GM23338 (cell line): ENCODE measurements around the gene ARHGAP27. TPM values are rescaled to one million over a fixed set of nuclear protein-coding genes. Genes with fewer than 3 reads are reported as not detected.
A peak's percentile ranks its signal among the peaks of the same experiment; 100 is the strongest.

Source experiments
- ATAC-seq: fragments of 200-7000 bp; cut with Tn5 transposase; 3 replicates; pipeline ENCODE4 v1.9.1; 2020
- DNase-seq: peaks from one replicate; pipeline ENCODE4 v3.0.0-alpha.2; 2015; ENCODE audit warnings: low spot score
- H2AFZ ChIP-seq: fragments of 200-600 bp; sonication (generic); 2 replicates; pipeline ENCODE4 v1.8.0; 2016; ENCODE audit warnings: antibody characterized with exemption, mild to moderate bottlenecking, moderate library complexity
- H3F3A ChIP-seq: fragments of 200-600 bp; sonication (generic); replicated peaks from 2 replicates; pipeline ENCODE4 v1.8.0; 2017; ENCODE audit warnings: antibody characterized with exemption, mixed run types, low read depth
- H3K27ac ChIP-seq: fragments of 200-600 bp; sonication (generic); 2 replicates; pipeline ENCODE4 v1.6.1; 2016; ENCODE audit warnings: low read depth
- H3K27me3 ChIP-seq: fragments of 200-600 bp; sonication (generic); 2 replicates; pipeline ENCODE4 v1.8.0; 2016; ENCODE audit warnings: mild to moderate bottlenecking, mixed run types, moderate library complexity; ENCODE audit not compliant: insufficient read depth
- H3K36me3 ChIP-seq: fragments of 200-600 bp; sonication (generic); 2 replicates; pipeline ENCODE4 v1.8.0; 2016; ENCODE audit warnings: mild to moderate bottlenecking; ENCODE audit not compliant: insufficient read depth
- H3K4me1 ChIP-seq: fragments of 200-600 bp; sonication (generic); 2 replicates; pipeline ENCODE4 v1.8.0; 2016; ENCODE audit warnings: mild to moderate bottlenecking, moderate library complexity; ENCODE audit not compliant: insufficient read depth
- H3K4me2 ChIP-seq: fragments of 200-600 bp; sonication (generic); 2 replicates; pipeline ENCODE4 v1.7.1; 2017; ENCODE audit warnings: mixed run types
- H3K4me3 ChIP-seq: fragments of 200-600 bp; sonication (generic); 2 replicates; pipeline ENCODE4 v1.6.1; 2016; ENCODE audit warnings: mixed run types
- H3K79me2 ChIP-seq: fragments of 200-600 bp; sonication (generic); replicated peaks from 2 replicates; pipeline ENCODE4 v1.8.0; 2017; ENCODE audit warnings: mild to moderate bottlenecking; ENCODE audit not compliant: insufficient read depth
- H3K9me2 ChIP-seq: fragments of 200-600 bp; sonication (generic); 2 replicates; pipeline ENCODE4 v1.8.0; 2017; ENCODE audit not compliant: insufficient read depth
- H4K20me1 ChIP-seq: fragments of 200-600 bp; sonication (generic); replicated peaks from 2 replicates; pipeline ENCODE4 v1.8.0; 2017; ENCODE audit warnings: mild to moderate bottlenecking; ENCODE audit not compliant: insufficient read depth
- H3K27ac Mint-ChIP-seq: 2 replicates; pipeline ENCODE4 v1.8.0; 2020; ENCODE audit warnings: inconsistent platforms, mild to moderate bottlenecking, moderate library complexity, mixed read lengths
- H3K27me3 Mint-ChIP-seq: 3 replicates; pipeline ENCODE4 v1.8.0; 2022; ENCODE audit warnings: low read depth, mild to moderate bottlenecking, moderate library complexity, mixed read lengths, inconsistent platforms; ENCODE audit not compliant: insufficient read depth, poor library complexity
- H3K36me3 Mint-ChIP-seq: 3 replicates; pipeline ENCODE4 v1.8.0; 2021; ENCODE audit warnings: low read depth, mild to moderate bottlenecking, inconsistent platforms, moderate library complexity, mixed read lengths
- H3K4me1 Mint-ChIP-seq: 3 replicates; pipeline ENCODE4 v1.8.0; 2020; ENCODE audit warnings: mild to moderate bottlenecking, inconsistent platforms, mixed read lengths
- H3K4me3 Mint-ChIP-seq: 3 replicates; pipeline ENCODE4 v1.8.0; 2021; ENCODE audit warnings: moderate library complexity, mild to moderate bottlenecking, inconsistent platforms, mixed read lengths
- H3K9me3 Mint-ChIP-seq: 3 replicates; pipeline ENCODE4 v1.8.0; 2020; ENCODE audit warnings: moderate library complexity, mild to moderate bottlenecking, inconsistent platforms, mixed read lengths
- CREB1 ChIP-seq: fragments of 250-450 bp; sonication (Bioruptor Pico); IDR thresholded peaks from 2 replicates; pipeline ENCODE4 v1.5.0; 2020; ENCODE audit warnings: low read depth, mild to moderate bottlenecking, moderate library complexity
- EZH2 ChIP-seq: fragments of 200-600 bp; sonication (generic); IDR thresholded peaks from one replicate; pipeline ENCODE4 v1.8.0; 2017; ENCODE audit warnings: antibody characterized with exemption, mild to moderate bottlenecking, low read depth; ENCODE audit not compliant: unreplicated experiment
- EZH2phosphoT487 ChIP-seq: fragments of 200-600 bp; sonication (generic); IDR thresholded peaks from one replicate; pipeline ENCODE4 v1.8.1; 2018; ENCODE audit warnings: antibody characterized with exemption; ENCODE audit not compliant: unreplicated experiment
- JUNB ChIP-seq: IDR thresholded peaks from one replicate; pipeline ENCODE4 v1.6.1; 2016; ENCODE audit warnings: antibody characterized with exemption; ENCODE audit not compliant: unreplicated experiment
- NANOG ChIP-seq: IDR thresholded peaks from 2 replicates; pipeline ENCODE4 v1.6.1; 2016; ENCODE audit warnings: antibody characterized with exemption, borderline replicate concordance
- POLR2AphosphoS5 ChIP-seq: IDR thresholded peaks from 2 replicates; pipeline ENCODE4 v1.6.1; 2016; ENCODE audit warnings: antibody characterized with exemption, low read depth
- STAT1 ChIP-seq: IDR thresholded peaks from one replicate; pipeline ENCODE4 v1.6.1; 2016; ENCODE audit warnings: antibody characterized with exemption; ENCODE audit not compliant: unreplicated experiment
- ZNF114 ChIP-seq: fragments of 250-450 bp; sonication (Bioruptor Pico); IDR thresholded peaks from 2 replicates; pipeline ENCODE4 v1.5.0; 2020; ENCODE audit warnings: mild to moderate bottlenecking, moderate library complexity
- ZNF331 ChIP-seq: fragments of 250-450 bp; sonication (Bioruptor Pico); IDR thresholded peaks from 2 replicates; pipeline ENCODE4 v1.5.0; 2020; ENCODE audit warnings: low read depth, mild to moderate bottlenecking, moderate library complexity
- polyA plus RNA-seq: library from polyadenylated mRNA; unstranded; fragments of >200 nt; fragmentation: Nextera tagmentation; extraction: Ambion mirVana; gene quantifications from 2 replicates; pipeline ENCODE4 v1.2.1, GENCODE V29; 2016
- total RNA-seq: library from RNA; depleted of rRNA; stranded (reverse); fragments of >200 nt; shearing (Covaris generic); gene quantifications from 2 replicates; pipeline ENCODE4 v1.2.3, GENCODE V29; 2014
- TF ChIP-seq, protein P1 (sequence below): IDR thresholded peaks from one replicate; pipeline ENCODE4 v1.6.1; 2018; ENCODE audit warnings: antibody characterized with exemption; ENCODE audit not compliant: unreplicated experiment
- TF ChIP-seq, protein P2 (sequence below): fragments of 250-450 bp; sonication (Bioruptor Pico); IDR thresholded peaks from 2 replicates; pipeline ENCODE4 v1.5.0; 2020; ENCODE audit warnings: mild to moderate bottlenecking, moderate library complexity
- TF ChIP-seq, protein P3 (sequence below): IDR thresholded peaks from 2 replicates; pipeline ENCODE4 v1.6.1; 2016; ENCODE audit warnings: antibody characterized with exemption

The ARHGAP27 gene
- total and polyA plus RNA-seq, 2 experiments from 2014 or later: 5.9 to 17.7 TPM

DNA sequence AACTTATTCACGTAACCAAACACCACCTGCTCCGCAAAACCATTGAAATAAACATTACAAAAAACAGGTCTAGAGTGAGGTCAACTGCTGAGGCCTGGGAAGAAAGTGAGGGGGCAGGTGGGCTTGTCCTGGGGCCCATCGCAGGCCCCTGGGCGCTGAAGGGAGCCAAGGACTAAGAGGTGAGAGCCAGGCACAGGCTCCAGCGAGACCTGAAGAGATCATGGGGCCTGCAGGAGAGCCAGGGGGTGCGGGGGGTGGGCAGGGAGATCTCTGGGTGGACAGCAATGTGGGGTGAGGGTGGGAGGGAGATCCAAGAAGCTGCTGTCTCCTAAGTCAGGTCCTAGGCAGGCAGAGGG, 7.9 kb downstream of the ARHGAP27 start:
- Histone ChIP-seq H3K27me3 (peaks cover 17% of the 10 kb centered on the region), H3F3A (peaks cover 23% of the 10 kb centered on the region; the same call in 1 of the 2 replicates), H3K79me2 (no peaks in the 10 kb centered on the region; the same call in none of the 2 replicates), H3K4me2 (peak overlapping the region; percentile 96), H3K4me1 (peaks cover 21% of the 10 kb centered on the region), H3K27ac (no peak overlapping the region), H4K20me1 (no peaks in the 10 kb centered on the region), H3K9me2 (no peaks in the 10 kb centered on the region), H3K4me3 (peak overlapping the region; percentile 57), H2AFZ (no peak overlapping the region), H3K36me3 (no peaks in the 10 kb centered on the region)
- peaks cover 24% of the 10 kb centered on the region for H3K27me3 Mint-ChIP-seq
- H3K27ac Mint-ChIP-seq: no peak overlapping the region
- H3K9me3 Mint-ChIP-seq: peaks cover 2% of the 10 kb centered on the region; the same call in 1 of the 3 replicates
- DNase-seq: no peak
- H3K36me3 Mint-ChIP-seq: peaks cover 12% of the 10 kb centered on the region
- peak overlapping the region; percentile 76 for H3K4me3 Mint-ChIP-seq
- ATAC-seq: no peak
- peaks cover 39% of the 10 kb centered on the region for H3K4me1 Mint-ChIP-seq
- TF ChIP-seq NANOG (no peak), STAT1 (no peak), CREB1 (CRISPR knock-in tag) (no peak), POLR2AphosphoS5 (no peak), ZNF331 (CRISPR knock-in tag) (no peak), EZH2 (no peak), ZNF114 (CRISPR knock-in tag) (no peak), EZH2phosphoT487 (no peak), JUNB (no peak)
- TF ChIP-seq, protein P1, sequence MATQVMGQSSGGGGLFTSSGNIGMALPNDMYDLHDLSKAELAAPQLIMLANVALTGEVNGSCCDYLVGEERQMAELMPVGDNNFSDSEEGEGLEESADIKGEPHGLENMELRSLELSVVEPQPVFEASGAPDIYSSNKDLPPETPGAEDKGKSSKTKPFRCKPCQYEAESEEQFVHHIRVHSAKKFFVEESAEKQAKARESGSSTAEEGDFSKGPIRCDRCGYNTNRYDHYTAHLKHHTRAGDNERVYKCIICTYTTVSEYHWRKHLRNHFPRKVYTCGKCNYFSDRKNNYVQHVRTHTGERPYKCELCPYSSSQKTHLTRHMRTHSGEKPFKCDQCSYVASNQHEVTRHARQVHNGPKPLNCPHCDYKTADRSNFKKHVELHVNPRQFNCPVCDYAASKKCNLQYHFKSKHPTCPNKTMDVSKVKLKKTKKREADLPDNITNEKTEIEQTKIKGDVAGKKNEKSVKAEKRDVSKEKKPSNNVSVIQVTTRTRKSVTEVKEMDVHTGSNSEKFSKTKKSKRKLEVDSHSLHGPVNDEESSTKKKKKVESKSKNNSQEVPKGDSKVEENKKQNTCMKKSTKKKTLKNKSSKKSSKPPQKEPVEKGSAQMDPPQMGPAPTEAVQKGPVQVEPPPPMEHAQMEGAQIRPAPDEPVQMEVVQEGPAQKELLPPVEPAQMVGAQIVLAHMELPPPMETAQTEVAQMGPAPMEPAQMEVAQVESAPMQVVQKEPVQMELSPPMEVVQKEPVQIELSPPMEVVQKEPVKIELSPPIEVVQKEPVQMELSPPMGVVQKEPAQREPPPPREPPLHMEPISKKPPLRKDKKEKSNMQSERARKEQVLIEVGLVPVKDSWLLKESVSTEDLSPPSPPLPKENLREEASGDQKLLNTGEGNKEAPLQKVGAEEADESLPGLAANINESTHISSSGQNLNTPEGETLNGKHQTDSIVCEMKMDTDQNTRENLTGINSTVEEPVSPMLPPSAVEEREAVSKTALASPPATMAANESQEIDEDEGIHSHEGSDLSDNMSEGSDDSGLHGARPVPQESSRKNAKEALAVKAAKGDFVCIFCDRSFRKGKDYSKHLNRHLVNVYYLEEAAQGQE: no peak
- TF ChIP-seq, protein P2, sequence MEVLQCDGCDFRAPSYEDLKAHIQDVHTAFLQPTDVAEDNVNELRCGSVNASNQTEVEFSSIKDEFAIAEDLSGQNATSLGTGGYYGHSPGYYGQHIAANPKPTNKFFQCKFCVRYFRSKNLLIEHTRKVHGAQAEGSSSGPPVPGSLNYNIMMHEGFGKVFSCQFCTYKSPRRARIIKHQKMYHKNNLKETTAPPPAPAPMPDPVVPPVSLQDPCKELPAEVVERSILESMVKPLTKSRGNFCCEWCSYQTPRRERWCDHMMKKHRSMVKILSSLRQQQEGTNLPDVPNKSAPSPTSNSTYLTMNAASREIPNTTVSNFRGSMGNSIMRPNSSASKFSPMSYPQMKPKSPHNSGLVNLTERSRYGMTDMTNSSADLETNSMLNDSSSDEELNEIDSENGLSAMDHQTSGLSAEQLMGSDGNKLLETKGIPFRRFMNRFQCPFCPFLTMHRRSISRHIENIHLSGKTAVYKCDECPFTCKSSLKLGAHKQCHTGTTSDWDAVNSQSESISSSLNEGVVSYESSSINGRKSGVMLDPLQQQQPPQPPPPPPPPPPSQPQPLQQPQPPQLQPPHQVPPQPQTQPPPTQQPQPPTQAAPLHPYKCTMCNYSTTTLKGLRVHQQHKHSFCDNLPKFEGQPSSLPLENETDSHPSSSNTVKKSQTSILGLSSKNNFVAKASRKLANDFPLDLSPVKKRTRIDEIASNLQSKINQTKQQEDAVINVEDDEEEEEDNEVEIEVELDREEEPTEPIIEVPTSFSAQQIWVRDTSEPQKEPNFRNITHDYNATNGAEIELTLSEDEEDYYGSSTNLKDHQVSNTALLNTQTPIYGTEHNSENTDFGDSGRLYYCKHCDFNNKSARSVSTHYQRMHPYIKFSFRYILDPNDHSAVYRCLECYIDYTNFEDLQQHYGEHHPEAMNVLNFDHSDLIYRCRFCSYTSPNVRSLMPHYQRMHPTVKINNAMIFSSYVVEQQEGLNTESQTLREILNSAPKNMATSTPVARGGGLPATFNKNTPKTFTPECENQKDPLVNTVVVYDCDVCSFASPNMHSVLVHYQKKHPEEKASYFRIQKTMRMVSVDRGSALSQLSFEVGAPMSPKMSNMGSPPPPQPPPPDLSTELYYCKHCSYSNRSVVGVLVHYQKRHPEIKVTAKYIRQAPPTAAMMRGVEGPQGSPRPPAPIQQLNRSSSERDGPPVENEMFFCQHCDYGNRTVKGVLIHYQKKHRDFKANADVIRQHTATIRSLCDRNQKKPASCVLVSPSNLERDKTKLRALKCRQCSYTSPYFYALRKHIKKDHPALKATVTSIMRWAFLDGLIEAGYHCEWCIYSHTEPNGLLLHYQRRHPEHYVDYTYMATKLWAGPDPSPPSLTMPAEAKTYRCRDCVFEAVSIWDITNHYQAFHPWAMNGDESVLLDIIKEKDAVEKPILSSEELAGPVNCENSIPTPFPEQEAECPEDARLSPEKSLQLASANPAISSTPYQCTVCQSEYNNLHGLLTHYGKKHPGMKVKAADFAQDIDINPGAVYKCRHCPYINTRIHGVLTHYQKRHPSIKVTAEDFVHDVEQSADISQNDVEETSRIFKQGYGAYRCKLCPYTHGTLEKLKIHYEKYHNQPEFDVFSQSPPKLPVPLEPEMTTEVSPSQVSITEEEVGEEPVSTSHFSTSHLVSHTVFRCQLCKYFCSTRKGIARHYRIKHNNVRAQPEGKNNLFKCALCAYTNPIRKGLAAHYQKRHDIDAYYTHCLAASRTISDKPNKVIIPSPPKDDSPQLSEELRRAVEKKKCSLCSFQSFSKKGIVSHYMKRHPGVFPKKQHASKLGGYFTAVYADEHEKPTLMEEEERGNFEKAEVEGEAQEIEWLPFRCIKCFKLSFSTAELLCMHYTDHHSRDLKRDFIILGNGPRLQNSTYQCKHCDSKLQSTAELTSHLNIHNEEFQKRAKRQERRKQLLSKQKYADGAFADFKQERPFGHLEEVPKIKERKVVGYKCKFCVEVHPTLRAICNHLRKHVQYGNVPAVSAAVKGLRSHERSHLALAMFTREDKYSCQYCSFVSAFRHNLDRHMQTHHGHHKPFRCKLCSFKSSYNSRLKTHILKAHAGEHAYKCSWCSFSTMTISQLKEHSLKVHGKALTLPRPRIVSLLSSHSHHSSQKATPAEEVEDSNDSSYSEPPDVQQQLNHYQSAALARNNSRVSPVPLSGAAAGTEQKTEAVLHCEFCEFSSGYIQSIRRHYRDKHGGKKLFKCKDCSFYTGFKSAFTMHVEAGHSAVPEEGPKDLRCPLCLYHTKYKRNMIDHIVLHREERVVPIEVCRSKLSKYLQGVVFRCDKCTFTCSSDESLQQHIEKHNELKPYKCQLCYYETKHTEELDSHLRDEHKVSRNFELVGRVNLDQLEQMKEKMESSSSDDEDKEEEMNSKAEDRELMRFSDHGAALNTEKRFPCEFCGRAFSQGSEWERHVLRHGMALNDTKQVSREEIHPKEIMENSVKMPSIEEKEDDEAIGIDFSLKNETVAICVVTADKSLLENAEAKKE (CRISPR knock-in tag): no peak
- TF ChIP-seq, protein P3, sequence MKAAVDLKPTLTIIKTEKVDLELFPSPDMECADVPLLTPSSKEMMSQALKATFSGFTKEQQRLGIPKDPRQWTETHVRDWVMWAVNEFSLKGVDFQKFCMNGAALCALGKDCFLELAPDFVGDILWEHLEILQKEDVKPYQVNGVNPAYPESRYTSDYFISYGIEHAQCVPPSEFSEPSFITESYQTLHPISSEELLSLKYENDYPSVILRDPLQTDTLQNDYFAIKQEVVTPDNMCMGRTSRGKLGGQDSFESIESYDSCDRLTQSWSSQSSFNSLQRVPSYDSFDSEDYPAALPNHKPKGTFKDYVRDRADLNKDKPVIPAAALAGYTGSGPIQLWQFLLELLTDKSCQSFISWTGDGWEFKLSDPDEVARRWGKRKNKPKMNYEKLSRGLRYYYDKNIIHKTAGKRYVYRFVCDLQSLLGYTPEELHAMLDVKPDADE: no peak
